GM21737 (cell line): ENCODE measurements around the gene SMURF1.
A peak's percentile ranks its signal among the peaks of the same experiment; 100 is the strongest.
"Not testable (repeated sequence)": the region's sequence is repeated elsewhere in the genome, so short reads cannot be mapped to it uniquely, and the experiment has no call there.

Experiments
- ATAC-seq: cut with Tn5 transposase; IDR thresholded peaks from one replicate; pipeline ENCODE4 v1.9.1; 2021; ENCODE audit warnings: mild to moderate bottlenecking, moderate library complexity; ENCODE audit not compliant: unreplicated experiment

SMURF1 gene

DNA sequence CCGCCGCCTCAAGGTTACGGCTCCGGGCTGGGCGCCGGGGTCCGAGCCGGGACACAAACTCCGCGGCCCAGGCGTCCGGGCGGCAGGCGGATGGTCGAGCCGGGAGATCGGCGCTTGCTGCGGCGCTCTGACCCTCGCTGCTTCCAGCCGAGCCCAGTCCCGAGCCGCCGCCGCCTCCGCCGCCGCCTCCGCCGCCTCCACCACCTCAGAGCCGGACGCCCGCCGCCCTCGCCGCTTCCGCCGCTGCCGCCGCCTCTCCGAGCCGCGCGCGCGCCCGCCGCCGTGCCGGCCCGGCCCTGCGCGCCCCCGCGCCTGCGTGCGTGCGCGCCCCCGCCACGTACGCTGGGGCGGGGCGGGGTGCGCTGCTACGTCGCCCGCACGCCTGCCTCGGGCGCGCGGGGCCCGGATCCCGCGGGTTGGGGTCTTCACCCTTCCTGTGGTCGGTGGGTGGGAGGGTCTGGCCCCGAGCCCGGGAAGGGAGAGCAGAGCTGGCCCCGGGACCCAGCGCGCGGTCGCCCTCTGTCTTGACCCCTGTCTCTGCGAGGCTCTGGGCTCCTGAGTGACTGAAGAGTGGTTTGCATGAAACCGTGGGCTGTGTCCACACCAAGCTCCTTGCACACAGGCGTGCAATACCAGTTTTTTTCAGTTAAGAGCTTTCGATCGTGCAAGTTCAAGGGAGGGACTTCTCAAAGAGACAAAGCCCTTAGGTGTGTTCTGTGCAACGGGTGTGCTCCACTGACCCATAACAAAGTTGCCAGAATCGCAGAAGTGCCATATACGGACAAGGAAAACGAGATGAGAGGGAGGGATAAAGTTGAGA lies at the start of gene SMURF1:
TSS of gene SMURF1 (minus strand) at position 256 of the 820 bp plus-strand sequence. CDS start 328 bp downstream, outside the sequence.
- peak; percentile 70 for ATAC-seq

DNA sequence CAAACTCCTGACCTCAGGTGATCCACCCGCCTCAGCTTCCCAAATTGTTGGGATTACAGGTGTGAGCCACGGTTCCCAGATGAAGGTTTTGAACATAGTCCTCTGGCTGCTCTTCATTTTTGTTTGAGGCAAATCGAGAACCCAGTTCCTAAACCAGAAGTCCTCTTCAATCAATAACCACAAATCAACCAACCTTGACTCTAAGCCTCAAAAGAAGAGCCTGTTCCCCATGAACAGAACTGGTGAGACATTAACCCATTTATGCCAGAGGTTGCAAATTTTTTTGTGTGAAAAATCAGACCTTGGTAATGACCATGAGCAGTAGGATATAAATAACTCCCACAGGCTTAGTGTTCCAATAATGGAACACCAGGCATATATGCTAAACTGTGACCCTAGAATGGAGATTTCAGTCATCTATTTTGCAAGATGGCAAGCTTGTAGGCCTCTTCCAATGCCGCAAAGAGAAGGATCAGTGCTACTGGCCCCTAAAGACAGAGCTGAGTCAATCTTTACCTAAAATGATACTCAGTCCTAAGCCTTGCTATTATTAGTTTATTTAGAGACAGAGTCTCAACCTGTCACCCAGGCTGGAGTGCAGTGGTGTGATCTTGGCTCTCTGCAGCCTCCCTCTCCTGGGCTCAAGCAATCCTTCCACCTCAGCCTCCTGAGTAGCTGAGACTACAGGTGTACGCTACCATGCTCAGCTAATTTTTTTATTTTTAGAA lies 48.1 kb upstream of the SMURF1 start:
- no peak for ATAC-seq

DNA sequence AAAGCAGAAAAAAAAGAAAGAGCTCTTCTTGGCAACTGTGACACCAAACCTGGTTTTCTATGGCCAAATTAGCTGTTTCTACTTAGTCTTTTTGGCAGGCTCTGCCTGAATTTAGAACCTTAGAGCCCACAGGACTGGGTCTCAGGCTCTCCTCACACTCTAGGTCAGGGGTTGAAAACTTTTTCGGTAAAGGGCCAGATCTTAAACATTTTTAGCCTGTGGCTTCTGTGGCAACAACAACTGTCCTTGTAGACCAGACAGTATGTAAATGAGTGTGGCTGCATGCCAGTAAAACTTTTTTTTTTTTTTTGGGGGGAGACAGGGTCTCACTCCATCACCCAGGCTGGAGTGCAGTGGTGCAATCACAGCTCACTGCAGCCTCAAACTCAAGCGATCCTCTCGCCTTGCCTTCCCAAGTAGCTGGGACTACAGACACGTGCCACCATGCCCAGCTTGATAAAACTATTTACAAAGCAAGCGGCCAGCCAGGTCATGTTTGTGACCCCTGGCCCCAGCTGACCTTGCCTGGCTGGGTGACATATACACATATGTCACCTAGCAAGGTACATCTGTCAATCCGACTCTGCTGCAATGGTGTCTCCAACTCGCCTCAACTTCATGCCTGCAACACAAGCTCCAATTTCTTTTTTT lies 46.6 kb upstream of the SMURF1 start:
- peak; percentile 71 for ATAC-seq

DNA sequence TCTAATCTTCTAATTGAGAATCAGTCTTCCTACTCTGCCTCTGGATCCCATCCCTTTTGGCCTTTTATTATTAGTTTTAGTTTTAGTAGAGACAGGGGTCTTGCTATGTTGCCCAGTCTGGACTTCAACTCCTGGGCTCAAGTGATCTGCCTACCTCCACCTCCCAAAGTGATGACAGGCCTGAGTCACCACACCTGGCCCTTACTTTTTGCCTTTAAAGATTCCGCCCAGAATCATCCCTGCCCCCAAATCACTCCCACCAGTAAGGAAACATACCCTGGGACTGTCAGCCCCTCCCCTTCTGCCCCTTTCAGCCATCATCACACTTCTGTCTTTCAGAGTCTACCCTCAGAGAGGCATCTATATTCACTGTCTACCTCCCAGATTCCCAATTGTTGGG lies 45.3 kb upstream of the SMURF1 start:
- no peak for ATAC-seq

DNA sequence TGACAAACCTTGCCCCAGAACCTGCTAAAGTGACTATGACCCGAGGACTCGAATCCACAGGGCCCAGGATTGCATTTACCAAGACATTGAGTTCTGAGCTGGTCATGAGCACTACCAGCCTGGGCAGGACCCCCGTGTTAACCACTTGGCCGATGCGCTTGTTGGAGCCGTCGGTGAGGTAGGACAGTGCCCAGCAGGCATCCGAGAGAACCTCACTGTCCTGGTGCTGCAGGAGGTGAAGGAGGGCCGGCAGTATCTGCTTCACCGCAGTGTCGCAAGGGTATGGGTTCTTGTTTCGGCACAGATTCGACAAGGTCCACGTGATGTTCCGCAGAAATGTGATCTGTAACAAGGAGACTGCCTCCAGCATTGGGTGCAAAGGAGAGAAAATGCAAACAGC lies 44.3 kb upstream of the SMURF1 start:
- no peak for ATAC-seq

DNA sequence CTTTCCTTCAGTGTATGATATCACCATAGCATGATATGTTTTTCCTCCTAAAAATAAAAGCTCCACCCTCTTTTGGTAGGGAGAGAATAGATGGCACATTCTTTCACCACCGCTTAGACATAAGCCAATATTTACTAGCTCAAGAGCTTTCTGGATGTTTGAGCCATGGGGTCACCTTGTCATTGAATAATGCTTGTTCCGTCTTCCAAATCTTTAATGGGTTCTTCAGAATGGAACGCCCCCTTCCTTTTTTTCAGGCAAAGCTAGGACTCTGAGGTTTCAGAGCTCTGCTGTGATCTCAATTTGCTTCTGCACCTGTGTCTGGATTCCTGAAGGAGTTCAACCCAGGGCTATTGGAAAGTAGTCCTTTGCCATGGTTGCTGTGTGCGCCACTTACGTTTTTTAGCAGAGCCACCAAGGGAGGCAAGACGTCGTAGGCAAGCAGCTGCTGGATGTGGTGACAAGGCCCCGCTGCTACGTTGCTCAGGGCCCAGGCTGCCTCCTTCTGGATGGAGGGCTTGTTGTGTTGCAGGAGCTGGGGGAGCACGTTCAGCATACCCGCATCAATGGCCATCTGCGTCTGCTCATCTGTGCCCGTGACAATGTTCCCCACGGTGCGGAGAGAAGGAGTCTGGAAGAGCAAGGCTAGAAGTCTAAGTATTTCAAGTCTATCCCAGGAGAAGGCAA lies 40.8 kb upstream of the SMURF1 start:
- ATAC-seq = no peak

DNA sequence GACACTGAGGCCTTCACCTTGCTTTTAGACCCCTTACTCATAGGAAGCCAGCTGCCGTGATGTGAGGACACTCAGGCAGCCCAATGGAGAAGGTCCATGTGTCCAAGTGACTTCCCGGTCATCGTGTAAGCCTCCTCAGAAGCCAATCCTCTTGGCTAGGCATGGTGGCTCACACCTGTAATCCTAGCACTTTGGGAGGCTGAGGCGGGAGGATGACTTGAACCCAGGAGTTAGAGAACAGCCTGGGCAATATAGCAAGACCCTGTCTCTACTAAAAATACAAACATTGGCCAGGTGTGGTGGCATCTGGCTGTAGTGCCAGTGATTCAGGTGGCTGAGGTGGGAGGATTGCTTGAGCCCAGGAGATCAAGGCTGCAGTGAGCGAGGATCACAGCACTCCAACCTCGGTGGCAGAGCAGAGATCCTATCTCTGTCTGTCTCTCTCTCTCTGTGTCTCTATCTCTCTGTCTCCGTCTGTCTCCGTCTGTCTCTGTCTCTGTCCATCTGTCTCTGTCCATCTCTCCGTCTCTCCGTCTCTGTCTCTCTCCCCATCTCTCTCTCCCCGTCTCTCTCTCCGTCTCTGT lies 36.3 kb upstream of the SMURF1 start:
- no peak for ATAC-seq

DNA sequence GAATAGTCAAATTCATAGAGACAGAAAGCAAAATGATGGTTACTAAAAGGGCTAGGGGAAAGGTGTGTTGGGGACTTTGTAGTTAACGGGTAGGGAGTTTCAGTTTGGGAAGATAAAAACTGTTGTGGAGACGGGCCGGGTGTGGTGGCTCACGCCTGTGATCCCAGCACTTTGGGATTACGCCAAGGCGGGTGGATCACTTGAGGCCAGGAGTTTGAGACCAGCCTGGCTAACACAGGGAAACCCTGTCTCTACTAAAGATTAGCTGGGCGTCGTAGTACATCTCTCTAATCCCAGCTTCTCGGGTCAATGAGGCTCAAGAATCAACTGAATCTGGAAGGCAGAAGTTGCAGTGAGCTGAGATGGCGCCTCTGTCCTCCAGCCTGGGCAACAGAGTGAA lies 33.3 kb upstream of the SMURF1 start:
- no peak for ATAC-seq

DNA sequence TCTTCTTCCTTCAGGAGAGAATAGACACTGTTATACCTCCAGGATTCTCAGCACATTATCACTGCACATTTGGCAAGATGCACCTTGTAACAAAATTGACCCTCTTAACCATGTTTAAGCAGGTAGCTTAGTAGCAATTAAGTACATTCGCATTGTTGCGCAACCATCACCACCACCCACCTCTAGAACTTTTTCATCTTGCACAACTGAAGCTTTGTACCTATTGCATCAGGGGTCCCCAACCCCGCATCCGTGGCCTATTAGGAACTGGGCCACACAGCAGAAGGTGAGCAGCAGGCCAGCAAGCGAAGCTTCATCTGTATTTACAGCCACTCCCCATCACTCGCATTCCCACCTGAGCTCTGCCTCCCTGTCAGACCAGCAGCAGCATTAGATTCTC lies 29.9 kb upstream of the SMURF1 start:
- no peak for ATAC-seq

DNA sequence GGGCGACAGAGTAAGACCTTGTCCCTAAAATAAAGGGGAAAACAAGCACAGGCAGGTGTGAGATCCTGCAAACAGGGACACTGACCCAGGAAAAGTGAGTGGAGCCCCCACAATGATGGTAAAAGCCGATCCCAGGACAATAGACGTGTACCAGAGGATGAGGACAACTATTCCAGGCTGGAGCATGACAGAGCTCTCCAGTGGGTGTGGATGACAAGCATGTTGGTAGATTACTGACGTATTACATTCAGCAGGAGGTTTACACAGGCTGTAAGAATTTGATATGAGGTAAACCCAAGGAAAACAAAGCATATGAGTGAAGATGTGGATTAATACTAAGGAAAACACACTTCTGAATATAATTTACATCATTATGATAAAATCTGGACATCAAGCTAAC lies 27.8 kb upstream of the SMURF1 start:
- ATAC-seq = no peak

DNA sequence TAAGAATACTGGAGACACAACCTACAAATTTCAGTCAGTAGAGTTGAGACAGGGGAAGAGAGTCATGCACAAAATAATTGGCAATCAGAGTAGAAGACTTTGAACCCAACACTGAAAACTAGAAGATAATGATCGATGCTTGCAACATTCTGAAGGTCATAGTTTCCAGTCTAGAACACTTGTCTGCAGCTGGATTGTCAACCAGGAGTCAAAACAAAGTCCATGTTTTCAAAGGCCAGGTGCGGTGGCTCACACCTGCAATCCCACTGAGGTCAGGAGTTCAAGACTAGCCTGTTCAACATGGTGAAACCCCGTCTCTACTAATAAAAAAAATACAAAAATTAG lies 26.8 kb upstream of the SMURF1 start:
- ATAC-seq = no peak

DNA sequence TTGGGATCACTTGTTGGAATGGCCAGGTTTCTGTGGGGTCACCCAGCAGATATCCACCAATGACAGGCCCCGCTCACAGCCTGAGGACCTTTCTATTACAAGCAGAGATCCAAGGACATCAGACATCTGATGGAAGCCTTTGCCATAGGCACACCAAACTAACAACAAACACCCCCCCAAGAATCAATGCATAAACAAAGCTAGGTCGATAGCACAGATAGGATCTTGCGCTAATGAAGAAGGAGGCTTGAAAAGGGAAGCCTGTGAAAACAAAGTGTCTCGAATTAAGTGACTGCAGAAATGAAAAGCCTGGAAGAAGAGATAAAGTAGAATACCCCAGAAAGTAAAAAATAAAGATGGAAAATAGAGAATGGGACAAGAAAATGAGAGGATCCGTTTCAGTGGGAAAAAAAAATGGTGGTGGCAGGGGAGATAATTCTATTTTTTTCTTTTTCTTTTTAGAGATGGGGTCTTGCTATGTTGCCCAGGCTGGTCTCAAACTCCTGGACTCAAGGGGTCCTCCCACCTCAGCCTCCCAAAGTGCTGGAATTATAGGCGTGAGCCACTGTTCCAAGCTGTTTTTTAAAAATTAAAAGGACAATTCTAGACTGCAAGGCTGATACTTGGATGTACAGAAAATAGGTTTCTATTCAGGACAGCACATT lies 26.3 kb upstream of the SMURF1 start:
- ATAC-seq = no peak

DNA sequence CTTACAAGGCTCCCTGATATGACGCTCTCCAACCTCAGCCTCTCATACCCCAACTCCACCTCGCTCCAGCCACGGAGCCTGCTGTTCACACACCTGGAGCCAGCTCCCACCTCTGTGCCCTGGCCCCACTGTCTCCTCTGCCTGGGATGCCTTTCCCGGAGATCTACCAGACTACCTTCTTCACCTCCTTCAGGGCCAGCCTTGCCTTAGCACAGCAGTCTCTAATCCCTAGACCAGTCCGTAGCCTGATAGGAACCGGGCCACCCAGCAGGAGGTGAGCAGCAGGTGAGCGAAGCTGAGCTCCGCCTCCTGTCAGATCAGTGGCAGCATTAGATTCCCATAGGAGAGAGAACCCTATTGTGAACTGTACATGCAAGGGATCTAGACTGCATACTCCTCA lies 23.2 kb upstream of the SMURF1 start:
- ATAC-seq = no peak

DNA sequence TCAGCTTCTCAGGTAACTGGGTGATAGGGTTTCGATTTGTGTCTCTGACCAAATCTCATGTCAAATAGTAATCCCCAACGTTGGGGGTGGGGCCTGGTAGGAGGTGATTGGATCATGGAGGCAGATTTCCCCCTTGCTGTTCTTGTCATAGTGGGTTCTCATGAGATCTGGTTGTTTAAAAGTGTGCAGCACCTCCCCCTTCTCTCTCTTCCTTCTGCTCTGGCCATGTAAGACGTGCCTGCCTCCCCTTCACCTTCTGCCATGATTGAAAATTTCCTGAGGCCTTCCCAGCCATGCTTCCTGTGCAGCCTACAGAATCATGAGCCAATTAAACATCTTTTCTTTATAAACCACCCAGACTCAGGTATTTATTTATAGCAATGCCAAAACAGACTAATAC lies 21.9 kb upstream of the SMURF1 start:
- ATAC-seq = no peak

DNA sequence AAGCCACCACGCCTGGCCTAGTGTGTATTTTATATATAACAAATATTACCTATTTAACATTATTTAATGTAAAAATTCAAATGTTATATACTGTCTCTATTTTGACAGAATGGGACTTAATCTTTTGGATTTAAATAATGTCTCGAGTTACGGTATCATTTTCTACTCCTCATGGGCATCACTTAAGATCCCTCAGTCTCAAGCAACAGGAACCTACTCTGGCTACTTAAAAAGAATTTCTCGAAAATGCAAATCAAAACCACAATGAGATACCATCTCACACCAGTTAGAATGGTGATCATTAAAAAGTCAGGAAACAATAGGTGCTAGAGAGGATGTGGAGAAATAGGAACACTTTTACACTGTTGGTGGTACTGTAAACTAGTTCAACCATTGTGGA lies 19.8 kb upstream of the SMURF1 start:
- ATAC-seq = not testable (repeated sequence)

DNA sequence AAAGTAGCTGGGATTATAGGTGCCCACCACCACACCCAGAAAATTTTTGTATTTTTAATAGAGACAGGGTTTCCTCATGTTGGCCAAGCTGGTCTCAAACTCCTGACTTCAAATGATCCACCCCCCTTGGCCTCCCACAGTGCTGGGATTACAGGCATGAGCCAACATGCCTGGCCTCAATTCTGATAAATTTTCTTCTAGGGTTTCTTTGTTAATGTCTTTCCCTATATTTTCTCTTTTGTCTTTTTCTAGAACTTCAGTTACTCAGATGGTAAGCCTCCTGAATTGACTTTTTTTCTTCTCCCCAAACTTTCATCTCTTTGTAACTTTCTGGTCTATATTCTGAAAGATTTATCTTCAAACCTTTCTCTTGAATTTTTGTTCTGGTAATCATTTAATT lies 12.7 kb upstream of the SMURF1 start:
- no peak for ATAC-seq

DNA sequence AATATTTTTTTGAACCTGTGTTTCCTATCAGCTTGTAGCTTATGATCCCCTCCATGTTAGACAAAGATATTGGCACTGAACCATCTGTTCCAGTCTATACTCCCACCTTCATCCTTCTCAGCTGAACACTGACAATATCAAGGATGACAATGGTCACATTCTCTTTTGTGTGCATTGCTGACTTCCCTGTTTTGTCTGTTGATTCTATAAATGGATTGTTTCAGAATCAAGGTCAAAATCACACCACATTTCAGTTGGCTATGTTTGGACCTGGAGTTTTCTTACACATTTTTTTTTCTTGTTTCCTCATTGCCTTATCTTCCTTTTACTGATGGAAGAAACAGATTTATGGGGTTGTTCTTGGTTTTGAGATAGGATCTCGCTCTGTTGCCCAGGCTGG lies 11.3 kb upstream of the SMURF1 start:
- no peak for ATAC-seq

DNA sequence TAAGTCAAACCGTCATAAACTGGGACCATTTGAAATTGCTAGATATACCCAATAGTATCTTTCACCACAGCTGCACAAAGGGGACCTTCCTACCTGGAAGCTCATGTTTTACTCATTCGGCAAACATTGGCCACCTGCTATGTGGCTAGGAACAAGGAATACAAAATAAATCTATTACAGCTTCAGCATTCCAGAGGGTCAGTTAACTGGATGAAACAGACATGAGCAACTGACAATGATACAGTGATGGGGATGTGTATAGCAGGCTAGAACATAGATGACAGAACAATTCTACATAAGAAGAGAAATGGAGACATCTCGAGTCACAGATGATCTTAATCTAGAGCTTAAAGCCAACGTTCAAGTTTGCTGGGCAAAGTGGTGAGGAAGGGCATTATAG lies 3.1 kb upstream of the SMURF1 start:
- ATAC-seq = no peak

DNA sequence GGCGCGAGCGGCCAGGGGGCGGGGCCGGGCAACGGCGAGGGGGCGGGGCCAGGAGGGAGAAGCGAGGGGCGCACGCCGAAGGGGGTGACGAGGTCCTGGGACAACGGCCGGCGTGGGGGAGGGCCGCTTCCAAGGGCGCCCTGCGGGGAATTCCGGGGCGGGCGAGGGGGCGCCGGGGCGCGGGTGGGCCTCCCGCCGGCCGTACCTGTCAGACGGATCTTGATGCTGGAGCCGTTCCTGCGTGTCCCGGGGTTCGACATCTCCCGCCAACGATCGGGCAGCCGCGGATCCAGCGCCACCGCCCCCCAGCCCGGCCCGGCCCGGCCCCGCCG lies 421 bp downstream of the SMURF1 start:
- ATAC-seq = peak; percentile 27

DNA sequence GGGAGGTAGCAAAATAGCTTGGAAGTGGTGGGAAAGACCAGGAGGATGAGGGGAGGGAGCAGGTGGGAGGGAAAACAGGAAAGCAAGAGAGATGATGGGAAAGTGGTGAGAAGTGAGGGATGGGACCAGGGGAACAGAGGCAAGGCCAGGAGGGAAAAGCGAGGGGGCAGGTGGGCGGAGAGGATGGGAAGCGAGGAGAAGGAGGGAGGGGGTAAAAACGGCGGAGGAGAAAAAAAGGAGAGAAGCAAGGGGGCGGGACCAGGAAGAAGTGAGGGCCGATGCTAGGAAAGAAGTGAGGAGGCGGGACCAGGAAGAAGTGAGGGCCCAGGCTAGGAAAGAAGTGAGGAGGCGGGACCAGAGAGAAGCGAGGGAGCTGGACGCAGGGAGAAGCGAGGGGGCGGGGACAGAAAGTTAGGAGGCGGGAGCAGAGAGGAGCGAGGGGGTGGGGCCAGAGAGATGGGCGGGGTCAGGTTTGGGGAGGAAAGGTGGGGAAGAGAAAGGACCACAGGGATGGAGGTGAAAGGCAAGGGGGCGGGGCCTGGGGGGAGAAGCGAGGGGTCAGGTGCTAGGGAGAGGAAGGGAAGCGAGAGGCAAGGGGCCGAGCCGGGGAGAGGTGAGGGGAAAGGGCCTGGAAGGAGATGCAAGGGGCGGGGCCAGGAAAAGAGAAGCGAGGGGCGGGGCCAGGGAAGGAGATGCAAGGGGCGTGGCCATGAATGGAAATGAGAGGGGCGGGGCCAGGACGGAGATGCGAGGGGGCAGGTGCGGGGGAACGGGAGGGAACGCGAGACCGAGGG lies 984 bp downstream of the SMURF1 start:
- peak; percentile 2 for ATAC-seq
